IMR-90 (cell line): Measurements from ENCODE around the gene GLCCI1.

ENCODE experiments used
- BHLHE40 ChIP-seq: fragments of 150-350 bp; IDR thresholded peaks from 2 replicates; pipeline ENCODE4 v1.6.1; 2016; ENCODE audit warnings: mild to moderate bottlenecking, low read depth, low read length
- CEBPB ChIP-seq: IDR thresholded peaks from 2 replicates; pipeline ENCODE4 v1.6.1; 2012; ENCODE audit warnings: low read depth, low read length, improper control_type of control experiment
- FOS ChIP-seq: fragments of 150-350 bp; IDR thresholded peaks from 2 replicates; pipeline ENCODE4 v1.6.1; 2016; ENCODE audit warnings: low read depth, low read length
- MAZ ChIP-seq: IDR thresholded peaks from 2 replicates; pipeline ENCODE4 v1.6.1; 2012; ENCODE audit warnings: low read depth, mild to moderate bottlenecking, low read length, improper control_type of control experiment, moderate library complexity, borderline replicate concordance
- MXI1 ChIP-seq: IDR thresholded peaks from 2 replicates; pipeline ENCODE4 v1.6.1; 2012; ENCODE audit warnings: low read depth, mild to moderate bottlenecking, low read length, moderate library complexity, borderline replicate concordance
- POLR2A ChIP-seq: IDR thresholded peaks from 2 replicates; pipeline ENCODE4 v1.6.1; 2012; ENCODE audit warnings: mild to moderate bottlenecking, low read depth, low read length
- RAD21 ChIP-seq: IDR thresholded peaks from 2 replicates; pipeline ENCODE4 v1.6.1; 2012; ENCODE audit warnings: low read length, improper control_type of control experiment
- RCOR1 ChIP-seq: IDR thresholded peaks from 2 replicates; pipeline ENCODE4 v1.6.1; 2012; ENCODE audit warnings: mild to moderate bottlenecking, low read length, improper control_type of control experiment; ENCODE audit not compliant: insufficient replicate concordance
- RFX5 ChIP-seq: IDR thresholded peaks from 2 replicates; pipeline ENCODE4 v1.8.0; 2012; ENCODE audit warnings: low read depth, mild to moderate bottlenecking, low read length, moderate library complexity
- SMC3 ChIP-seq: fragments of 150-350 bp; IDR thresholded peaks from 2 replicates; pipeline ENCODE4 v1.6.1; 2016; ENCODE audit warnings: low read depth, mild to moderate bottlenecking, antibody characterized with exemption, low read length, moderate library complexity
- USF2 ChIP-seq: fragments of 150-350 bp; IDR thresholded peaks from 2 replicates; pipeline ENCODE4 v1.6.1; 2017; ENCODE audit warnings: mild to moderate bottlenecking, antibody characterized with exemption, low read length, low read depth
- TF ChIP-seq, protein P1 (sequence below): conservative IDR thresholded peaks from 2 replicates; pipeline ENCODE4 v1.5.1; 2012; ENCODE audit warnings: mild to moderate bottlenecking, low read depth, low read length, improper control_type of control experiment

GRCh38 chr7:8111282-8111960 is 142.8 kb downstream of the GLCCI1 start:
- TF ChIP-seq, protein P1, sequence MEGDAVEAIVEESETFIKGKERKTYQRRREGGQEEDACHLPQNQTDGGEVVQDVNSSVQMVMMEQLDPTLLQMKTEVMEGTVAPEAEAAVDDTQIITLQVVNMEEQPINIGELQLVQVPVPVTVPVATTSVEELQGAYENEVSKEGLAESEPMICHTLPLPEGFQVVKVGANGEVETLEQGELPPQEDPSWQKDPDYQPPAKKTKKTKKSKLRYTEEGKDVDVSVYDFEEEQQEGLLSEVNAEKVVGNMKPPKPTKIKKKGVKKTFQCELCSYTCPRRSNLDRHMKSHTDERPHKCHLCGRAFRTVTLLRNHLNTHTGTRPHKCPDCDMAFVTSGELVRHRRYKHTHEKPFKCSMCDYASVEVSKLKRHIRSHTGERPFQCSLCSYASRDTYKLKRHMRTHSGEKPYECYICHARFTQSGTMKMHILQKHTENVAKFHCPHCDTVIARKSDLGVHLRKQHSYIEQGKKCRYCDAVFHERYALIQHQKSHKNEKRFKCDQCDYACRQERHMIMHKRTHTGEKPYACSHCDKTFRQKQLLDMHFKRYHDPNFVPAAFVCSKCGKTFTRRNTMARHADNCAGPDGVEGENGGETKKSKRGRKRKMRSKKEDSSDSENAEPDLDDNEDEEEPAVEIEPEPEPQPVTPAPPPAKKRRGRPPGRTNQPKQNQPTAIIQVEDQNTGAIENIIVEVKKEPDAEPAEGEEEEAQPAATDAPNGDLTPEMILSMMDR: no peak
- TF ChIP-seq USF2 (no peak), RAD21 (no peak), FOS (no peak), POLR2A (no peak), SMC3 (no peak), RCOR1 (no peak), CEBPB (no peak), MXI1 (no peak), RFX5 (no peak), MAZ (no peak), BHLHE40 (no peak)
